ENCODE results near the gene EPM2A. TPM values are rescaled to one million over a fixed set of nuclear protein-coding genes. Genes with fewer than 3 reads are reported as not detected.

Gene EPM2A
- total and polyA plus RNA-seq, 2 experiments from 2014 or later, result 3.7 to 17.8 TPM

- no peak for TF ChIP-seq REST (IDR thresholded peaks at IDR 0.05; ENCODE audit: unreplicated experiment)
- TF ChIP-seq ZNF114 (CRISPR knock-in tag; IDR thresholded peaks at IDR 0.05), result no peak
- TF ChIP-seq CREB1 (CRISPR knock-in tag; IDR thresholded peaks at IDR 0.05; ENCODE audit: low read depth), result no peak
- TF ChIP-seq STAT1 (IDR thresholded peaks at IDR 0.05; ENCODE audit: unreplicated experiment), result no peak
- TF ChIP-seq POLR2AphosphoS5 (IDR thresholded peaks at IDR 0.05; ENCODE audit: low read depth), result no peak
Observed at GRCh38 chr6:145685932-145686331, 49.4 kb downstream of the EPM2A start (continued).

GRCh38 chr6:145681965-145682364 is 53.4 kb downstream of the EPM2A start:
- H3K27ac ChIP-seq (ENCODE audit: low read depth), result no peak overlapping the region
- H4K20me1 ChIP-seq (replicated peaks; ENCODE audit: insufficient read depth), result no peaks in the 10 kb centered on the region
- Mint-ChIP-seq H3K27me3 (ENCODE audit: insufficient read depth, low read depth, poor library complexity) (peaks cover 1% of the 10 kb centered on the region), H3K36me3 (ENCODE audit: low read depth) (peaks cover 36% of the 10 kb centered on the region), H3K4me3 (no peak overlapping the region), H3K9me3 (peaks cover 28% of the 10 kb centered on the region), H3K27ac (no peak overlapping the region), H3K4me1 (no peaks in the 10 kb centered on the region)
- no peak overlapping the region for H3K4me2 ChIP-seq
- no peaks in the 10 kb centered on the region for H3K4me1 ChIP-seq (ENCODE audit: insufficient read depth)
- H3F3A ChIP-seq (replicated peaks; ENCODE audit: low read depth), result no peaks in the 10 kb centered on the region
- no peaks in the 10 kb centered on the region for H3K27me3 ChIP-seq (ENCODE audit: insufficient read depth)
- H3K9me2 ChIP-seq (ENCODE audit: insufficient read depth), result no peaks in the 10 kb centered on the region
- no peak for ATAC-seq
- H3K36me3 ChIP-seq (ENCODE audit: insufficient read depth), result peaks cover 16% of the 10 kb centered on the region; the same call in 1 of the 2 replicates
- TF ChIP-seq POLR2AphosphoS5 (IDR thresholded peaks at IDR 0.05; ENCODE audit: low read depth) (no peak), ZNF331 (CRISPR knock-in tag; IDR thresholded peaks at IDR 0.05; ENCODE audit: low read depth) (no peak), ZNF462 (CRISPR knock-in tag; IDR thresholded peaks at IDR 0.05) (no peak), EZH2 (IDR thresholded peaks at IDR 0.05; ENCODE audit: low read depth, unreplicated experiment) (no peak), CTCF (conservative IDR thresholded peaks at IDR 0.05; ENCODE audit: low read depth in 2 of 2) (no peak), NANOG (IDR thresholded peaks at IDR 0.05; ENCODE audit: borderline replicate concordance) (no peak)
- H2AFZ ChIP-seq, result no peak overlapping the region
- H3K79me2 ChIP-seq (replicated peaks; ENCODE audit: insufficient read depth), result no peaks in the 10 kb centered on the region
- DNase-seq (ENCODE audit: low spot score), result no peak
- no peak overlapping the region for H3K4me3 ChIP-seq
